Measurements from ENCODE around the gene CCN2.

Gene CCN2

GRCh38 chr6:131950767-131951575, at the start of gene CCN2:
Gene CCN2, minus strand, starts transcription at chr6:131951372. Its CDS starts 200 bp downstream, at chr6:131951172.
- DNase-seq (ENCODE audit: low read depth): no peak

- no peak for DNase-seq (ENCODE audit: low read depth)
Measured at GRCh38 chr6:132000296-132000695, 49.1 kb upstream of the CCN2 start.

- no peak for DNase-seq (ENCODE audit: low read depth)
Measured at GRCh38 chr6:131999545-132000146, 48.5 kb upstream of the CCN2 start.

GRCh38 chr6:131998255-131998982, 47.2 kb upstream of the CCN2 start:
- DNase-seq (ENCODE audit: low read depth): no peak

- no peak for DNase-seq (ENCODE audit: low read depth)
Measured at GRCh38 chr6:131997429-131998153, 46.4 kb upstream of the CCN2 start.

GRCh38 chr6:131995917-131996316, 44.7 kb upstream of the CCN2 start:
- no peak for DNase-seq (ENCODE audit: low read depth)

GRCh38 chr6:131992557-131992956, 41.4 kb upstream of the CCN2 start:
- DNase-seq (ENCODE audit: low read depth): no peak

GRCh38 chr6:131989036-131989435, 37.9 kb upstream of the CCN2 start:
- no peak for DNase-seq (ENCODE audit: low read depth)

- no peak for DNase-seq (ENCODE audit: low read depth)
Measured at GRCh38 chr6:131982740-131983259, 31.6 kb upstream of the CCN2 start.

GRCh38 chr6:131981624-131981978, 30.4 kb upstream of the CCN2 start:
- no peak for DNase-seq (ENCODE audit: low read depth)

GRCh38 chr6:131980791-131981623, 29.8 kb upstream of the CCN2 start:
- DNase-seq (ENCODE audit: low read depth): no peak

GRCh38 chr6:131980338-131980790, 29.2 kb upstream of the CCN2 start:
- no peak for DNase-seq (ENCODE audit: low read depth)

GRCh38 chr6:131979515-131980337, 28.6 kb upstream of the CCN2 start:
- DNase-seq (ENCODE audit: low read depth): no peak

- DNase-seq (ENCODE audit: low read depth): no peak
Measured at GRCh38 chr6:131978522-131978921, 27.4 kb upstream of the CCN2 start.

- DNase-seq (ENCODE audit: low read depth): no peak
Measured at GRCh38 chr6:131976545-131977061, 25.4 kb upstream of the CCN2 start.

- DNase-seq (ENCODE audit: low read depth): no peak
Measured at GRCh38 chr6:131972741-131973140, 21.6 kb upstream of the CCN2 start.

- no peak for DNase-seq (ENCODE audit: low read depth)
Measured at GRCh38 chr6:131970076-131970859, 19.1 kb upstream of the CCN2 start.

- DNase-seq (ENCODE audit: low read depth): no peak
Measured at GRCh38 chr6:131968656-131969055, 17.5 kb upstream of the CCN2 start.

- DNase-seq (ENCODE audit: low read depth): no peak
Measured at GRCh38 chr6:131967948-131968347, 16.8 kb upstream of the CCN2 start.
